CD4-positive, alpha-beta T cell treated with Interleukin-21 for 1 hour (primary cell): Measurements from ENCODE around the gene RPL28.

Experiments
- DNase-seq: peaks from one replicate; pipeline ENCODE4 v3.0.0-alpha.2; 2020

The RPL28 gene

DNA sequence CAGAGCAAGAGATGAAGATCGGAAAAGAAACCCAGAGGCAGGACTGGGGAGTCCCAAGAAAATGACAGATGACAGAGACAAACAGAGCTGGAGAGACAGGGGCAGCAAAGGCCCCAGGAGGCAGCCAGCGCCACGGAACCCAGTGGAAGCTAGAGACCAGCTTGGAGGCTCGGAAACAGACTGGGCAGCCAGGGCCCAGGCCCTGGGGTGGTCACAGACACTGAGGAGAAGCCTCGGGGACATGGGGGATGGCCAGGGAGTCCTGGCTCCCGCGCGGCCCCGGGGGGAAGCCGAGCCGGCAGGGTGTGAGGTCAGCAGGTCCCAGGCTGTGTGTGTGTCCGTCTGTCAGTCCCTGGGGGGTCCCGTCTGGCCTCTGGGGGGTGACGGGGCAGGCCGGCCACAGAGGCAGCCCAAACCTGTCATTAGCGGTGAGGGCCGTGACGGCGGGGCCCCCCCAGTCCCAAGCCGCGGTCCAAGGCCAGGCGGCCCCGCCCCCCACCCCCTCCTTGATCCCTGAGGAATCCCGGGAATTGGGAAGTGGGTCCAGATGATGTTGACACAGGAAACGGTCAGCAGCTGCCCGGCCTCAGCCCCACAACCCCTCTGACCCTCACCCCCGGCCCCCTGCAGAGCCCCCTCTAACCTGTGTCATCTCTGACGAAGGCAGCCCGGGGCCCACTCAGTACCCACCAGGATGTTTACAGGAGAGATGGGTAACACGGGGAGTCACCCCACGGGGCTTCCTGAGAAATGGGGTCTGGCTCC, 11.6 kb upstream of the RPL28 start:
- no peak for DNase-seq

GRCh38 chr19:55376241-55376933, 9.3 kb upstream of the RPL28 start, which contains the start of gene TMEM190:
TMEM190 (plus strand) TSS chr19:55376826; CDS start chr19:55376854, 28 bp downstream.
- DNase-seq, result no peak

- no peak for DNase-seq
Observed at GRCh38 chr19:55377356-55378131, 8.2 kb upstream of the RPL28 start.

GRCh38 chr19:55379174-55379573, 6.6 kb upstream of the RPL28 start:
- no peak for DNase-seq

DNA sequence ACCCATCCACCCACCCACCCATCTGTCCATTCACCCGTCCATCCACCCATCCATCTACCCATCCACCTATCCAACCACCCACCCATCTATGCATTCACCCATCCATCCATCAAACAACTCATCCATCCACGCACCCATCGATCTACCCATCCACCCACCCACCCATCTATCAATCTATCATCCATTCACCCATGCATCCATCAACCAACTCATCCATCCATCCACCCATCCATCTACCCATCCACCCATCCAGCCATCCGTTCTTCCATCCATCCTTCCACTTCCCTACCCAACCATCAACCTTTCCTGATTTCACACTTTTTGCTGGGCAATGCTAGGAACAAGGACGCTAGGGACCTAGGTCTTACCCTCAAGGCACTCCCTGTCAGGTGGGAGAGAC, 3.7 kb upstream of the RPL28 start:
- no peak for DNase-seq

DNA sequence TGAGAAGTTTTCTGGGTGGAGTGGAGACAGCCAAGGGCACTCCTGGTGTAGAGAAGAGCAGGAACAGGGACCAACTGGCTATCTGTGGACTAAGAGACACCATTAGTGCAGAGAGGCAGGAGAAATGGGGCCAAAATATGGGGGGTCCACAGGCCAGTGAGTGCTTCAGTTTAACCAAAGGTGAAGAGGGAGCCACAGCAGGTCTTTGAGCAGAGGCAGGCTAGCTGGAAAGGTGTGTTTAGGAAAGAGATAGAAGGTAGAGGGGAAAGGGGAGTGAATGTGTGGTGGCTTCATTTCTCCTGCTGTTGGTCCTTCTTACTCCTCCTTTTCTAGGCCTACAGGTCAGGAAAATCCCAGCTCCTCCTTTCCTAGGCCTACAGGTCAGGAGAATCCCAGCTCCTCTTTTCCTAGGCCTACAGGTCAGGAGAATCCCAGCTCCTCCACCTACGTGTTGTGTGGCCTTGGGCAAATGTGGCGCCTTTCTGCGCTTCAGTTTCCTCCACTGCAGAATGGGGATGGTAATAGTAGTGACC, 3.1 kb upstream of the RPL28 start:
- no peak for DNase-seq

GRCh38 chr19:55383279-55384130, 2.2 kb upstream of the RPL28 start:
- DNase-seq, result peak; percentile 46

GRCh38 chr19:55384131-55384919, 1.4 kb upstream of the RPL28 start, which contains the start of gene TMEM238:
TMEM238 (minus strand) TSS chr19:55384292; CDS start chr19:55384259, 33 bp downstream.
- peak; percentile 40 for DNase-seq

DNA sequence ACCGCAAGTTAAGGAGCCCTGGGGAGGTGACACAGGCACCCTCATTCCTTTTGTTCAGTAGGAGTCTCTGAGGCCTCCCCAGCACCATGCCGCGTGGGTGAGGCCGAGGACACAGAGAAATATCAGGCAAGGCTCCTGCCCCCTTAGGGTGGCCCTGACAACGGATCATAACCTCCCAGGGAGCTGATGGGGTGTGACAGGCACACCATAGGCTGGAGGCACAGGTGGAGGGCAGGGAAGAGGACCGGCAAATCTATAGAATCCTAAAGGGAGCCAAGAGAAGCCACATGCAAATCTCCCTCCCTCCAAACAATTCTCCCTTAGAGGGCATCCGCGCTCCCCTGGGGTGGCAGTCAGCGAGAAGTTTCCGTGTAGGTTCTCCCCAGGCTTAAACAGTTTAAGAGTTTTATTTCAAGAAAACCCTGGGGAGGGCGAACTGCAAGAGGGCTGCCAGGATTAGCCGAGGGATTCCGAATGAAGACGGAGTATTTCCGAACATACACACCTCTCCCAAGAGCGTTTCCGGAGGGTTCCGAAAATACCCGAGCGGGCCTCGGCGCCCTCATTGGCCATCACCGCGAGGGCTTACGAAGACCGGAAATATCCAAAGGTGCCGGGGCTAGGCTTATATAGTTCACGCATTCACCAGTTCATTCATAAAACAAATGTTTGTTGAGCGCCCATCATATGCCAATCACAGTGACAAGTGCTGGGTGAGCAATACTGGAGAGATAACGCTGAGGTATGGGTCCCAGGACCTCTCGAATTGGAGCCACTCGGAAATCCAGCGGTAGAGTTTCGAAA, 610 bp upstream of the RPL28 start:
- peak; percentile 97 for DNase-seq

DNA sequence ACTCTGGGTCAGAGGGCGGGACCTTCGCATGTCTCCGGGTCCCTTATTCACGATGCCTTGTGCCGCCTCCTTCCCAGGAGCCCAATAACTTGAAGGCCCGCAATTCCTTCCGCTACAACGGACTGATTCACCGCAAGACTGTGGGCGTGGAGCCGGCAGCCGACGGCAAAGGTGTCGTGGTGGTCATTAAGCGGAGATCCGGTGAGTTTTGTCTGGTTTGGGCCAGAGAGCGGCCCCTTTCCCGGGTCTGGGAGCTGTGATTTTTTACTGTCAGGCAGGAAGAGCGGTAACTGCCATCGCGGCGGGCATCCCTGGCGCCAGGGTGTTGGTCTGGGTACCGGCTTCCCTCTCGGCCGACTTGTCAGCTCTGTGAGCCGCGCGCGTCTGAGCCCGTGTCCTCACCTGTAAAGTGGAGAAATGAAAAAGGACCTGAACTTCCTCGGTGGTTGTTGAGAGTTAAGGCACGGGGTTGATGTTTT, 800 bp downstream of the RPL28 start:
- no peak for DNase-seq

GRCh38 chr19:55387736-55388497, 2.2 kb downstream of the RPL28 start:
- DNase-seq, result no peak

DNA sequence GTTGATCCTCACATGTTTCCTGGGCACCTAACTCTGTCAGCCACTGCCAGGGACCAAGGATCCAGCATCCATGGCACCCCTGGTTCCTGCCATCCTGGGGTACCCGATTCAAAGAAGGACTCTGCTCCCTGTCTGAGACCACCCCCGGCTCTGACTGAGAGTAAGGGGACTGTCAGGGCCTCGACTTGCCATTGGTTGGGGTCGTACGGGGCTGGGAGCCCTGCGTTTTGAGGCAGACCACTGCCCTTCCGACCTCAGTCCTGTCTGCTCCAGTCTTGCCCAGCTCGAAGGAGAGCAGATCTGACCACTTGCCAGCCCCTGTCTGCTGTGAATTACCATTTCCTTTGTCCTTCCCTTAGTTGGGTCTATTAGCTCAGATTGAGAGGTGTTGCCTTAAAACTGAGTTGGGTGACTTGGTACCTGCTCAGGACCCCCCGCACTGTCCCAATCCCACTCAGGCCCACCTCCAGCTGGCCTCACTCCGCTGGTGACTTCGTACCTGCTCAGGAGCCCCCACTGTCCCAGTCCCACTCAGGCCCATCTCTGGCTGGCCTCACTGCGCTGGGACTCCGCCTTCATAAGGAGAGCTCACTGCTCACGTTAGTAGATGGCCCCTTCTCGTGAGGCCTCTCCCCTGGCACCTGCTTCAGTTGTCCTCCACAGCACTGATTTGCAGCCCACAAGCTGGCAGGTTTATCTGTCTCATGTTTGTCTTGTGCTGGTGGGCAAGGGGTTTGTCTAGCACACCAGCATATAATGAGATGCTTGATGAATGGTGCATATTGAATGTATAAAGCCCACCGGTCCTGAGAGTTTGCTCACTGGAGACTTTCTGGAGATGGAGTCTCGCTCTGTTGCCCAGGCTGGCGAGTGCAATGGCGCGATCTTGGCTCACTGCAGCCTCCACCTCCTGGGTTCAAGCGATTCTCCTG, 3.9 kb downstream of the RPL28 start:
- no peak for DNase-seq

DNA sequence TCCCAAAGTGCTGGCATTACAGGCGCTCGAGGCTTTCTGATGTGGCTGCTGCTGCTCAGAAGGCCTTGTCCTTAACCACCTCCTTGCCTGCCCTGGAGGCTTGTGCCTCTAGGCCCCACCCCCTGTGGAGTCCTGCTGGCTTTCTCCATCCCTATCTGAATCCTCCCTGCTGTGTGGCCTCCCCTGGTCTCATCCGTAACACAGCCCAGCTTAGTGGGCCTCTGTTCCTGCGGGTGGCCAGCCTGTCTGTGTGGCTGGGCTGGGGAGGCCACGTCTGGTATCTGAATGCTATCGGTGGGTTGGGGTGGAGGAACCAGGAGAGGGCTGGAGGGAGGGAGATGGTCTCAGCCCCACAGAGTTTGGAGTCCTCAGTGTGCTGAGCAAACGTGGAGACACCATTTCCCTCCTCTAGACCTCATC, 4.7 kb downstream of the RPL28 start:
- DNase-seq, result no peak

DNA sequence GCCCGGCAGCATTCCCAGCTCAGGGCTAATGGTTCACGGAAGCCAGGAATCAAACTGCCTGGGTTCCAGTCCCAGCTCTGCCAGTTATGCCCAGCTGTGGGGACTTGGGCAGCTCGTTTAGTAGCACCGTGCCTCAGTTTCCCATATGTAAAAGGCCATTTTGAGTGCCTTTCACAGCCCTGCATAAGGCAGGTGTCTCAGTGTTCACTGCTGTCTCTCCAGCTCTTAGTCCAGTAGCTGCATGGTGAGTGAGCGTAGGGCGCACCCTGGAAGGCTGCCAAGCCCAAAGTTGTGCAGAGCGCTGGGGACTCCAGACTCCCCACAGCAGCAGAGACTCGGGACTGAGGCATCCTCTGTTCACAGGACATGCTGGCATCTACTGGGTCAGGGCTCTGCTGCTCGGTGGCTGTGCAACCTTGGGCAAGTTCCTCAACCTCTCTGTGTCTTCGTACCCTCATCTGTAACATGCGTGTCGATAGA, 5.5 kb downstream of the RPL28 start:
- DNase-seq, result no peak

GRCh38 chr19:55391702-55392615, 6.2 kb downstream of the RPL28 start:
- no peak for DNase-seq

DNA sequence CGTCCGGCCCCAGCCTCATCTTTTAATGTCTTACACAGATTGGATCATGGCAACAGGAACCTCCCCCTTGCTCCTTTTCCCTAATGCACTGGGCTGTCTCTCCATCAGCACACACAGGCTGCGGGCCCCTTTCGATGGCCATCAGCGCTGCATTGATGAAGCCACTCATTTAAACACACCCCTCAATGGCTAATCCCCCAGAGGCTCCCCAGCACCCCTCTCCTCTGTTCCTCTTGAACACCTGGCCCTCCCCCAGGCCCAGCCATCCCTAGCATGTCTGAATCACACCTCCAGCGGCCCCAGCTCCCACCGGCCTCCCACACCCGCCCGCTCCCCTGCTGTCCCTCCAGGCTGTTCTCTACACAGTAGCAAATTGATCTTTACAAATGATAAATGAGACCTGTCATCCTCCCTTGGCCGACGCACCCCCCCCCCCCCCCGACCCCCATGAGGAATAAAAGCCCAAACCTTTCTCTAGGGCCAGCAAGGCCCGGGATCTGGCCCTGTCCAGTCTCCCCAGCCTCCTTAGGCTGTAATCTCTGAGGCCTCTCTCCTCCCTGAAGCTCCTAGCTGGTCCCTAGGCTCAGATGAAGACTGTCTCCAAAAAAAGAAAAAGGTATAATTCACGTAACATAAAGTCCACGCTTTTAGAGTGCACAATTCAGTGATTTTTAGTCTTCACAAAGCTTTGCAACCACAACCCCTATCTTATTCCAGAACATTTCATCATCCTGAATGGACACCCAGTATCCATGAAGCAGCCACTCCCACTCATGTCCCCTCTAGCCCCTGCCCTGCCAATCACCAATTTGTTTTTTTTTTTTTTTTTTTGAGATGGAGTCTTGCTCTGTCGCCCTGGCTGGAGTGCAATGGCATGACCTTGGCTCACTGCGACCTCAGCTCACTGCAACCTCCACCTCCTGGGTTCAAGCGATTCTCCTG, 7.4 kb downstream of the RPL28 start:
- no peak for DNase-seq
